ENCODE results near the gene TBC1D24.

TBC1D24 gene

GRCh38 chr16:2482708-2483534 lies 8.0 kb downstream of the TBC1D24 start:
- DNase-seq (ENCODE audit: low read depth, low spot score) = no peak

DNA sequence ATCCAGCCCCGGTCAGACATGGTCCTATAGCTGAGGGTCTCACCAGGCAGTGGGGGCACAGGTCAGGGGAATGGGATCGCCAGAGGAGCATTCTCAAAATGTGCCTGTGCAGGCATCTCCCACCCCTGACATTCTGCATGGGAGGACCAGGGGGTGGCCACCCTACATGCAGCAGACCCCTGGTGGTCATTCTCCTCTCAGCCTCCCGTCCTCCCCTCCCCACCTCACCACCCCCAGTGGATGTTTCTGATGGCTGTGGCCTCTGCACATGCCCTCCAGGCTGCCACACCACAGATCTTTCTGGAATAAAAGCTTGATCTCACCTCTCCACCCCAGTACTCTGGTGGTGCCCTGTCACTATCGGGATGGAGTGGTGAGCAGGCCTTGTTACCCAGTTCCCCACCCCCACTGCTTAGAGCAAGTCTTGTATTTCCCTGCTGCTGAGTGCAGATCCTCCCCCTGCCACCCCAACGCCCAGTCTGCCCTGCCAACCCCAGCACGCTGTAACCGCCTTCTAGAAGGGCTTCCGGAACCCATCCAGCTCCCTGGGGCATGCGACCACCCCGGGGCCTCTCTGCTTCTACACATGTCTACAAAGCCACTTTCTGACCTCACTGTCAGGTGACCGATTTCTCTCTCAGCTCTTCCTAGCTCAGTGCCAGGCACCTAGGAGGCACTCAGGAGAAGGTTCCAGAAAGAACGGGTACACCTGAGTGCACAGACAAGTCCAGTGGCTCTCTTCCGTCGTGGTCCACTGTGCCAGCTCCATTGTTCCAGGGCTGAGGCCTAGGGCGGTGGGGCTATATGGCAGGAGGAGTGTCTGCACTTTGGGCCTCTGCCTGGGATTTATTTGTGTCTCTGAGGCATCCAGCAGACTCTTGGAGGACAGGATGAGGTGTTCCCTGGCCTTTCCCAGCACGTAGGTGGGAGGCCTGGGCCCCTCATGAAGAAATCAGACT lies 9.3 kb downstream of the TBC1D24 start:
- no peak for DNase-seq (ENCODE audit: low read depth, low spot score)

DNA sequence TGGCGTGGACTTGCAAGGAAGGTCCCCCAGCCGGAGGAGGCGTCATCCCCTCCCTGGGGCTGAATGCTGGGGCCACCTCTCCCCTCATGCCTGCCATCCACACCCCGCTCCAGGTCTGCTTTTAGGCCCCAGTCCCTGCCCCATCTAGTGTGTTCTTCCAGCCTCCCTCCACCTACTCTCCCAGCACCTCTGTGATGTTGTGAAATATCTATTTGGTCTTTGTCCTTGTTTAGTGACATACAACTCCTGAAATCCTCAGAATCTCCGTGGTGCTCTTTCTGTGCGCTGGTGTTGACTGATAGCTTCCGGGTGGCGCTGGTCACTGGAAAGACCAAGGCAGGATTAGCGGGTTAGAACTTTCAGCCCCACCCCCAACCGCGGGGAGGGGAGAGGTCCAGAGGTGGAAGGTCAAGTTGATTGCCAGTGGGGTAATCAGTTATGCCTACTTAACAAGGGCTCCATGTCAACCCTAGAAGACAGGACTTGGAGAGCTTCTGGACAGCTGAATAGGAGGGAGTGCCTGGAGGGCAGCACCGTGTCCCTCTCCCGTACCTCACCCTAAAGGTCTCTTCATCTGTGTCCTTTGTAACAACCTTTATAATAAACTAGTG lies 10.1 kb downstream of the TBC1D24 start:
- no peak for DNase-seq (ENCODE audit: low read depth, low spot score)

DNA sequence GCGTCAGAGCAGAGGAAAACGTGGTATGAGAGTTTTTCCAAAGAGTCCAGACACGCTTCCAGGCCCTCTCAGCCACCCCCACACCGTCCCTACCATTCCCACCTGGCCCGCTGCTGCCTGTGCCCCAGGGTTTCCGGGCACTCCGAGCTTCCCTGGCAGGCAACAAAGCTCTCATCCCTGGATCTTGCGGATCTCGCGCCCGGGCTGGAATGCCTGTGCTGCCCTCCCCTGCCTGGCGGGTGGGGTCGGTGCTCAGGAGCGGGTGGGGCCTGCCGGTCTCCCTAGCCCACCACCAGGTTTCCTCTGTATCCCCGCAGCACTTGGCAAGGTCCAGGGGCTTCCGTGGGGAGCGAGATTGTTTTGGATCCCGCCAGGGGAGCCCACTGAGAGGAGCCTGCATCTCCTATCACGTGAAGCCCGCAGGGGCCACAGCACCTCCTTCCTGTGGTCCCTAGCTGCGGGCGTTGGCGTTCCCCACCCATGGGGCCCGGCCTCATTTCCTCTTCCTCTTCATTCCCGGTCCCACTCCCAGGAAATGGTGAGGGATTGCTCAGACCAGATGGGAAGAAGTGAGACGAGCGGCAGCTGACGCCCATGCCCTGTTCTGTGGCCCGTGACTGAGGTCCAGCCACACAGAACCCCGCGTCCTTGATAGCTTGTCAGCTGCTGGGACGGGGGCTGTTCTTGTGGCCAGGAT lies 11.0 kb downstream of the TBC1D24 start:
- no peak for DNase-seq (ENCODE audit: low read depth, low spot score)

GRCh38 chr16:2486645-2487516 lies 12.0 kb downstream of the TBC1D24 start:
- DNase-seq (ENCODE audit: low read depth, low spot score) = no peak

GRCh38 chr16:2487517-2487842 lies 12.6 kb downstream of the TBC1D24 start:
- DNase-seq (ENCODE audit: low read depth, low spot score) = no peak

GRCh38 chr16:2487903-2488531 lies 13.1 kb downstream of the TBC1D24 start:
- no peak for DNase-seq (ENCODE audit: low read depth, low spot score)

DNA sequence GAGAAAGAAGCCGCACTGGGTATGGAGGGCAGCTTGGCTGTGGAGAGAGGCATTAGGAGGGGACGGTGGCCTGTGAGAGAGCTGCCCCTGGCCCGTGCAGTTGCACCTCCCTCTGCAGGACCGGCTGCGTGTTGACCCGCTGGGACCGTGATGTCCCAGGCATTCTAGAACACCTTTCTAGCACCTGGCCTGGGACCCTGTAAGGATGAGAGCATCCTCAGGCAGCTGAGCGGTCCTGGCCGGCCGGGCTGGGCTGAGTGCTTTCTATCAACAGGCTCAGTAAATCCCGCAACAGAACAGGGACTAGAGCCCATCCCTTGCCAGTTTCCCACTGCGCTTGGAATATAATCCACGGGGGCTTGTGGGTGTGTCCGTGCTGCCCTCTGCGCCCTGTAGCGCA lies 14.7 kb downstream of the TBC1D24 start:
- DNase-seq (ENCODE audit: low read depth, low spot score) = no peak

DNA sequence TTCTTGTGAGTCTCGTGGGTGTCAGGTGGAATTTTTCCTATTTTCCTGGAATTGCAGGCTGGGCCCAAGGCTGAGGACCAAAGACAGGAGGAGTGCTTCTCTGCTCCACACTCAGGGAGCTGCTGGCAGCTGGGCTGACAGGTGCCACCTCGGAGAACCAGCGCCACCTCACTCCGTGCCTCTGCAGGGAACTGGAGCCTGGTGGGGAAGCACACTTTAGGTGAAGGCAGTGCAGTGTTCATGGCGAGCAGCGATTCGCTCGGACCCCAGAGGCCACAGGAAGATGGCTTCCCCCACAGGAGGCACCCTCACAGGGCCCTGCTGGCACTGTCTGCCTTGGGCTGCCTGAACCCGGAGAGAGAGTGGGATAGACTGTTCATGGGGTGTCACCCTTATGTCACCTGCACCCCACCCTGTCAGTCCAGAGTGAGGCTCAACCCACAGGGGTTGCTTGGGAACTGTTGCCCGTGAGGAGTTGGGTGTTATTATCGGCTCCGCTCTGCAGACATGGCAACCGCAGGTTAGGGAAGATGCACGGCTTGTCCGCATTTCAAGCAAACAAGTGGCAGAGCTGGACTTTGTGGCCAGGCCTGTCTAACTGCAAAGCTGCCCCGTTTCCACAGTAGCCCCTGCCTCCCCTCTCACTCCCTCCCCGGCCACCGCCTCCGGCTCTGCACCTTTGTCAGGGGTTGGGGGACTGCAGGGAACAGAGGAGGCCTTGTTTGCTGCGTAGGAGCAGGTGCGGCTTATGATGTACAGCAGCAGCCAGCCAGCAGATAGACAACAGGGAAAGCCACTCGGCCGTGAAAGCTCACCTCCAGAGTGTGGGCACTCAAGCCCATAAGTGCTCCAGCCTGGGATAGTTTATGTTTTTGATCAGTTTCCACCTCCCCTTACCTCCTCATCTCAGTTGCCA lies 15.5 kb downstream of the TBC1D24 start:
- DNase-seq (ENCODE audit: low read depth, low spot score) = no peak

DNA sequence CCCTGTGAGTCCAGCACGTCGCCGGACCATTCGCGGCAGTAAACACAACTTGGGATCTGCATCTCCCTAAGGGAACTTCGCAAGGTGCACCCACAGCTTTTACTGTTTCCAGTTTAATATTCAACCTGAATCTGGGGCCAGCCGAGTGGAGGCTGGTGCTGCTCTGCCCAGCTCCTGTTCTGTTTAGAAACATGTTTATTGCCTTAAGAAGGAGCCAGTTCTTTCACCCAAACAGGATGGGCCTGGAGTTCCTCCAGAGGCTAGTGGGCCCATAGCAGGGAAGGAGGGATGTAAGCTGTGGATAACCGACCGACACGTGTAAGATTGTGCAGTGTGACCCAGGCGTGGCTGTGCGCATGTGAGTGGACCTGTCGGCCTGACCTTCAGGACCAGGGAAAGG lies 17.4 kb downstream of the TBC1D24 start:
- DNase-seq (ENCODE audit: low read depth, low spot score) = no peak

GRCh38 chr16:2493605-2494004 lies 18.7 kb downstream of the TBC1D24 start:
- no peak for DNase-seq (ENCODE audit: low read depth, low spot score)

GRCh38 chr16:2494616-2495015 lies 19.7 kb downstream of the TBC1D24 start:
- no peak for DNase-seq (ENCODE audit: low read depth, low spot score)

DNA sequence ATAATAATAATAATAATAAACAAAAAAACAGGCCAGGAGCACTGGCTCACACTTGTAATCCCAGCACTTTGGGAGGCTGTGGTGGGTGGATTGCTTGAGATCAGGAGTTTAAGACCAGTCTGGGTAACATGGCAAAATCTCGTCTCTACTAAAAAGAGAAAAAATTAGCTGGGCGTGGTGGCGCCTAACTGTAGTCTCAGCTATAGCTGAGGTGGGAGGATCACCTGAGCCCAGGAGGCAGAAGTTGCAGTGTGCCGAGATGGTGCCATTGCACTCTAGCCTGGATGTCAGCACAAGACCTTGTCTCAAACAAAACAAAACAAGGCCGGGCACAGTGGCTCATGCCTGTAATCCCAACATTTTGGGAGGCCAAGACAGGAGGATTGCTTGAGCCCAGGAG lies 20.1 kb downstream of the TBC1D24 start:
- DNase-seq (ENCODE audit: low read depth, low spot score) = no peak

DNA sequence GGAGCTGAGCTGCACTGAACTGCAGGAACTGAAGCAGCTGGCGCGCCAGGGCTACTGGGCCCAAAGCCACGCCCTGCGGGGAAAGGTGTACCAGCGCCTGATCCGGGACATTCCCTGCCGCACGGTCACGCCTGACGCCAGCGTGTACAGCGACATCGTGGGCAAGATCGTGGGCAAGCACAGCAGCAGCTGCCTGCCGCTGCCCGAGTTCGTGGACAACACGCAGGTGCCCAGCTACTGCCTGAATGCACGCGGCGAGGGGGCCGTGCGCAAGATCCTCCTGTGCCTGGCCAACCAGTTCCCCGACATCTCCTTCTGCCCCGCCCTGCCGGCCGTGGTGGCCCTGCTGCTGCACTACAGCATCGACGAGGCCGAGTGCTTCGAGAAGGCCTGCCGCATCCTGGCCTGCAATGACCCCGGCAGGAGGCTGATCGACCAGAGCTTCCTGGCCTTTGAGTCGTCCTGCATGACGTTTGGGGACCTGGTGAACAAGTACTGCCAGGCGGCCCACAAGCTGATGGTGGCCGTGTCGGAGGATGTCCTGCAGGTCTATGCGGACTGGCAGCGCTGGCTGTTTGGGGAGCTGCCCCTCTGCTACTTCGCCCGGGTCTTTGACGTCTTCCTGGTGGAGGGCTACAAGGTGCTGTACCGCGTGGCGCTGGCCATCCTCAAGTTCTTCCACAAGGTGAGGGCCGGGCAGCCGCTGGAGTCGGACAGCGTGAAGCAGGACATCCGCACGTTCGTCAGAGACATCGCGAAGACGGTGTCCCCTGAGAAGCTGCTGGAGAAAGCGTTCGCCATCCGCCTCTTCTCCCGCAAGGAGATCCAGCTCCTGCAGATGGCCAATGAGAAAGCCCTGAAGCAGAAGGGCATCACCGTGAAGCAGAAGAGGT lies 21.5 kb downstream of the TBC1D24 start:
- no peak for DNase-seq (ENCODE audit: low read depth, low spot score)

DNA sequence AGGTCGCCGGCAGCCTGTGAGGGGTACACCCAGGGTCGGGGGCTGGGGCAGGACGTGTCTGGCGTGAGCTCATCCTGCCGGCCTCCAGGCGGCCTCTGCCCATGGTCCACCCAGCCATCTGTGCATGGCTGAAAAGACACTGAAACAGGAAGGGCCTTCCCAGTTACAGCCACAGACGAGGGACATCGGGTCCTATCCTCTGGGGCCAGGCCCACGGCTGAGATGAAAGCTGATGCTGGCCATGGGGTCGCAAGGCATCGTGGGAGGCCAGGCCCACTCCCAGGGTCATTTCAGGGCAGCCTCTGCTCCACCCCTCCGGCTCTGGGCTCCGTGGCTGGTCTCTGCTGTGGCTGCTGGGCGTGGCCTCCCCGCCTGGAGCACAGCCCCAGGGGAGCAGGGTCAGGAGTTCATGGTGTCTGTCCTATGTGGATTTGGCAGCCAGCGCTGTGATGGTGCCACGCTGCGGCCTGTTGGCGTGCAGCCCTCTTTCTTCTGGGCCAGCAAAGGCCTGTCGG lies 22.2 kb downstream of the TBC1D24 start:
- no peak for DNase-seq (ENCODE audit: low read depth, low spot score)

GRCh38 chr16:2497695-2498484 lies 23.0 kb downstream of the TBC1D24 start:
- no peak for DNase-seq (ENCODE audit: low read depth, low spot score)
